HepG2 (cell line): ENCODE data around the gene SERINC2. TPM values are rescaled to one million over a fixed set of nuclear protein-coding genes. Genes with fewer than 3 reads are reported as not detected.

Source experiments
- FOXO1 ChIP-seq: sonication (generic); formaldehyde crosslinking; IDR thresholded peaks from 2 replicates; pipeline ENCODE4 v1.4.0; 2020; ENCODE audit warnings: missing genetic modification reagents
- HNRNPH1 ChIP-seq: fragments of 200-400 bp; formaldehyde crosslinking; optimal IDR thresholded peaks from 2 replicates; pipeline ENCODE3; 2017; ENCODE audit warnings: mild to moderate bottlenecking, low read depth, low read length
- MAX ChIP-seq: IDR thresholded peaks from 2 replicates; pipeline ENCODE4 v1.6.1; 2012; ENCODE audit warnings: inconsistent platforms
- MIER2 ChIP-seq: IDR thresholded peaks from 2 replicates; pipeline ENCODE4 v1.6.1; 2016; ENCODE audit warnings: missing biosample characterization, missing genetic modification reagents
- NFE2L2 ChIP-seq: fragments of 150-350 bp; IDR thresholded peaks from 2 replicates; pipeline ENCODE4 v1.6.1; 2014; ENCODE audit warnings: low read length
- NR2F2 ChIP-seq: IDR thresholded peaks from 2 replicates; pipeline ENCODE4 v1.6.1; 2012; ENCODE audit warnings: low read depth, inconsistent platforms, borderline replicate concordance
- POLR2G ChIP-seq: fragments of 200-400 bp; formaldehyde crosslinking; IDR thresholded peaks from 2 replicates; pipeline ENCODE4 v1.6.1; 2018; ENCODE audit warnings: mild to moderate bottlenecking, low read depth, low read length, moderate library complexity
- PRDM15 ChIP-seq: sonication (generic); formaldehyde crosslinking; IDR thresholded peaks from 2 replicates; pipeline ENCODE4 v1.4.0; 2020; ENCODE audit warnings: missing genetic modification reagents
- ZBTB38 ChIP-seq: sonication (generic); formaldehyde crosslinking; IDR thresholded peaks from 2 replicates; pipeline ENCODE4 v1.5.1; 2020; ENCODE audit warnings: mild to moderate bottlenecking, missing genetic modification reagents
- ZBTB49 ChIP-seq: sonication (generic); formaldehyde crosslinking; IDR thresholded peaks from 2 replicates; pipeline ENCODE4 v1.4.0; 2020; ENCODE audit warnings: missing genetic modification reagents, borderline replicate concordance
- ZHX1 ChIP-seq: sonication (generic); formaldehyde crosslinking; IDR thresholded peaks from 2 replicates; pipeline ENCODE4 v1.8.1; 2022; ENCODE audit warnings: low read depth, mild to moderate bottlenecking, missing genetic modification reagents
- ZMAT3 ChIP-seq: sonication (generic); formaldehyde crosslinking; conservative IDR thresholded peaks from 2 replicates; pipeline ENCODE4 v1.7.0; 2021; ENCODE audit warnings: missing genetic modification reagents
- ZNF160 ChIP-seq: sonication (generic); formaldehyde crosslinking; IDR thresholded peaks from 2 replicates; pipeline ENCODE4 v1.8.0; 2022; ENCODE audit warnings: mild to moderate bottlenecking, inconsistent platforms, missing genetic modification reagents
- ZNF260 ChIP-seq: sonication (generic); formaldehyde crosslinking; IDR thresholded peaks from 2 replicates; pipeline ENCODE4 v1.4.0; 2020; ENCODE audit warnings: missing genetic modification reagents, low read depth, mild to moderate bottlenecking, borderline replicate concordance
- ZNF33A ChIP-seq: sonication (generic); formaldehyde crosslinking; IDR thresholded peaks from 2 replicates; pipeline ENCODE4 v1.5.1; 2020; ENCODE audit warnings: missing genetic modification reagents, mild to moderate bottlenecking, moderate library complexity, borderline replicate concordance
- ZNF512B ChIP-seq: sonication (generic); formaldehyde crosslinking; IDR thresholded peaks from 2 replicates; pipeline ENCODE4 v1.5.1; 2020; ENCODE audit warnings: missing genetic modification reagents, mild to moderate bottlenecking, borderline replicate concordance
- ZNF740 ChIP-seq: sonication (generic); formaldehyde crosslinking; IDR thresholded peaks from 2 replicates; pipeline ENCODE4 v1.4.0; 2020; ENCODE audit warnings: missing genetic modification reagents
- ZSCAN12 ChIP-seq: sonication (generic); formaldehyde crosslinking; IDR thresholded peaks from 2 replicates; pipeline ENCODE4 v1.9.0; 2021; ENCODE audit warnings: mild to moderate bottlenecking, missing genetic modification reagents
- polyA plus RNA-seq, 8 experiments: library from polyadenylated mRNA; depleted of rRNA in 3 of 8; stranded (reverse) in 7 of 8; unstranded in 1 of 8; fragments of >200 nt; fragmentation: Illumina TruSeq in 4 of 8; extraction: Trizol in 4 of 8; gene quantifications; 2 replicates each; pipeline versions ENCODE4 v1.2.1 to v1.2.3, GENCODE V29; 2011 to 2016; ENCODE audit warnings: low read depth in 4 of 8, missing spikeins in 1 of 8, mixed read lengths in 1 of 8; ENCODE audit not compliant: insufficient read depth in 1 of 8
- total RNA-seq, 5 experiments: library from RNA; depleted of rRNA; stranded (reverse); fragments of >200 nt; fragmentation: Illumina TruSeq; extraction: Trizol; gene quantifications; 2 replicates each; pipeline ENCODE4 v1.2.3, GENCODE V29; 2016; ENCODE audit warnings: low read depth in 1 of 5

SERINC2 gene
- total and polyA plus RNA-seq, 2 of the 13 experiments (the other 11 are each of a cell fraction or from before 2014, with no cell fraction given), result 4.8 to 126 TPM

- TF ChIP-seq ZNF160 (CRISPR knock-in tag) (no peak), POLR2G (no peak), HNRNPH1 (no peak), PRDM15 (no peak), ZBTB49 (CRISPR knock-in tag) (no peak), ZBTB38 (CRISPR knock-in tag) (peak; percentile 89), ZSCAN12 (CRISPR knock-in tag) (no peak), NFE2L2 (no peak), MAX (peak; percentile 58), ZMAT3 (CRISPR knock-in tag) (0 out of 2 replicates have a peak, but pooled peaks have one; percentile 30), ZNF33A (no peak), MIER2 (CRISPR knock-in tag) (no peak), NR2F2 (peak; percentile 35; the same call in 1 of the 2 replicates), ZNF260 (CRISPR knock-in tag) (no peak), FOXO1 (CRISPR knock-in tag) (peak; percentile 56; the same call in 1 of the 2 replicates), ZNF740 (no peak), ZHX1 (CRISPR knock-in tag) (no peak), ZNF512B (CRISPR knock-in tag) (no peak)
These were observed 34.2 kb downstream of the SERINC2 start (continued) for GRCh38 chr1:31447210-31447609.
